ENCODE measurements around the gene ZNF620. TPM values are rescaled to one million over a fixed set of nuclear protein-coding genes. Genes with fewer than 3 reads are reported as not detected.
A peak's percentile ranks its signal among the peaks of the same experiment; 100 is the strongest.

Gene ZNF620
- 16.3 TPM for total RNA-seq

GRCh38 chr3:40505599-40506462 is at the start of gene ZNF620:
Gene ZNF620, plus strand, starts transcription at chr3:40506039. Its CDS starts 314 bp downstream, at chr3:40506353.

GRCh38 chr3:40456940-40457823 is 48.7 kb upstream of the ZNF620 start, which contains the start of gene RPL14:
Gene RPL14, plus strand, starts transcription at chr3:40457339. Its CDS starts 133 bp downstream, at chr3:40457472.

GRCh38 chr3:40476478-40477470 is 29.1 kb upstream of the ZNF620 start, which contains the start of gene ZNF619:
Gene ZNF619, plus strand, starts transcription at chr3:40477122. Its CDS starts 858 bp downstream, at chr3:40477980.

GRCh38 chr3:40524568-40525285 is 18.9 kb downstream of the ZNF620 start, which contains the start of gene ZNF621:
Gene ZNF621, plus strand, starts transcription at chr3:40524960. Its CDS starts 881 bp downstream, at chr3:40525841.

Small RNAs within 50 kb of the gene (small RNA-seq; reads per million reads assigned to genes)
- gene RNU5B-2P (ENCODE audit: low replicate concordance) = 26.6 reads per million, percentile 93 among the genes with 10 or more reads in this experiment

Other genes with a start within 250 kb of the ZNF620 start
- 48.8 TPM for gene EIF1B, start 196.3 kb upstream of the ZNF620 start, total RNA-seq
- gene ENTPD3, start 118.9 kb upstream of the ZNF620 start, total RNA-seq = 1.9 TPM
- gene RPL14, start 48.7 kb upstream of the ZNF620 start, total RNA-seq = 157 TPM
- gene ZNF619, start 28.9 kb upstream of the ZNF620 start, total RNA-seq = 5.0 TPM
- gene ZNF621, start 18.9 kb downstream of the ZNF620 start, total RNA-seq = 22.2 TPM